ENCODE results near the gene KLKB1.
"Not testable (repeated sequence)": the region's sequence is repeated elsewhere in the genome, so short reads cannot be mapped to it uniquely, and the experiment has no call there.

GRCh38 chr4:186247062-186247752 is 19.9 kb downstream of the KLKB1 start:
- TF ChIP-seq EGR1 (IDR thresholded peaks at IDR 0.05; ENCODE audit: low read depth); CTCF (IDR thresholded peaks at IDR 0.05 in 2 of 3, conservative IDR thresholded peaks at IDR 0.05 in 1 of 3; ENCODE audit: borderline replicate concordance in 1 of 3, insufficient read depth in 1 of 3, low read depth in 2 of 3, low read length in 2 of 3); ATF3 (IDR thresholded peaks at IDR 0.05); POLR2A (IDR thresholded peaks at IDR 0.05; ENCODE audit: borderline replicate concordance, extremely low read depth, insufficient read depth, insufficient read length); POLR2AphosphoS5 (IDR thresholded peaks at IDR 0.05; ENCODE audit: low read depth, low read length); JUND (IDR thresholded peaks at IDR 0.05); EZH2 (IDR thresholded peaks at IDR 0.05); RAD21 (IDR thresholded peaks at IDR 0.05; ENCODE audit: low read depth); YY1 (IDR thresholded peaks at IDR 0.05; ENCODE audit: extremely low read depth, insufficient replicate concordance, low read depth, low read length); TCF7L2 (IDR thresholded peaks at IDR 0.05; ENCODE audit: borderline replicate concordance, extremely low read depth, insufficient read depth, insufficient read length); SRF (IDR thresholded peaks at IDR 0.05; ENCODE audit: low read depth); SP1 (IDR thresholded peaks at IDR 0.05; ENCODE audit: low read depth): not testable (repeated sequence)
- TF ChIP-seq, protein P1, sequence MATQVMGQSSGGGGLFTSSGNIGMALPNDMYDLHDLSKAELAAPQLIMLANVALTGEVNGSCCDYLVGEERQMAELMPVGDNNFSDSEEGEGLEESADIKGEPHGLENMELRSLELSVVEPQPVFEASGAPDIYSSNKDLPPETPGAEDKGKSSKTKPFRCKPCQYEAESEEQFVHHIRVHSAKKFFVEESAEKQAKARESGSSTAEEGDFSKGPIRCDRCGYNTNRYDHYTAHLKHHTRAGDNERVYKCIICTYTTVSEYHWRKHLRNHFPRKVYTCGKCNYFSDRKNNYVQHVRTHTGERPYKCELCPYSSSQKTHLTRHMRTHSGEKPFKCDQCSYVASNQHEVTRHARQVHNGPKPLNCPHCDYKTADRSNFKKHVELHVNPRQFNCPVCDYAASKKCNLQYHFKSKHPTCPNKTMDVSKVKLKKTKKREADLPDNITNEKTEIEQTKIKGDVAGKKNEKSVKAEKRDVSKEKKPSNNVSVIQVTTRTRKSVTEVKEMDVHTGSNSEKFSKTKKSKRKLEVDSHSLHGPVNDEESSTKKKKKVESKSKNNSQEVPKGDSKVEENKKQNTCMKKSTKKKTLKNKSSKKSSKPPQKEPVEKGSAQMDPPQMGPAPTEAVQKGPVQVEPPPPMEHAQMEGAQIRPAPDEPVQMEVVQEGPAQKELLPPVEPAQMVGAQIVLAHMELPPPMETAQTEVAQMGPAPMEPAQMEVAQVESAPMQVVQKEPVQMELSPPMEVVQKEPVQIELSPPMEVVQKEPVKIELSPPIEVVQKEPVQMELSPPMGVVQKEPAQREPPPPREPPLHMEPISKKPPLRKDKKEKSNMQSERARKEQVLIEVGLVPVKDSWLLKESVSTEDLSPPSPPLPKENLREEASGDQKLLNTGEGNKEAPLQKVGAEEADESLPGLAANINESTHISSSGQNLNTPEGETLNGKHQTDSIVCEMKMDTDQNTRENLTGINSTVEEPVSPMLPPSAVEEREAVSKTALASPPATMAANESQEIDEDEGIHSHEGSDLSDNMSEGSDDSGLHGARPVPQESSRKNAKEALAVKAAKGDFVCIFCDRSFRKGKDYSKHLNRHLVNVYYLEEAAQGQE (IDR thresholded peaks at IDR 0.05; ENCODE audit: low read depth), result not testable (repeated sequence)
- TF ChIP-seq, protein P2, sequence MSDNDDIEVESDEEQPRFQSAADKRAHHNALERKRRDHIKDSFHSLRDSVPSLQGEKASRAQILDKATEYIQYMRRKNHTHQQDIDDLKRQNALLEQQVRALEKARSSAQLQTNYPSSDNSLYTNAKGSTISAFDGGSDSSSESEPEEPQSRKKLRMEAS (IDR thresholded peaks at IDR 0.05), result not testable (repeated sequence)

Data from HCT116 (cell line).